H1 (cell line): ENCODE measurements around the gene AOPEP. TPM values are rescaled to one million over a fixed set of nuclear protein-coding genes. Genes with fewer than 3 reads are reported as not detected.

Source experiments
- CTCF ChIA-PET: fragments of 300-600 bp; sonication (Branson Sonifier 250); formaldehyde crosslinking; loops from one replicate; lab custom pipeline; 2021; ENCODE audit not compliant: partially characterized antibody; lab: Charles Lee
- POLR2A ChIA-PET: fragments of 300-600 bp; sonication (Branson Sonifier 250); formaldehyde crosslinking; loops from one replicate; lab custom pipeline; 2021; ENCODE audit warnings: inconsistent platforms; ENCODE audit not compliant: partially characterized antibody; lab: Charles Lee
- DNase-seq, 2 experiments: peaks; one replicate each; pipeline versions ENCODE4 v3.0.0 to v3.0.0-alpha.2; 2010 to 2022; ENCODE audit warnings: low spot score in 2 of 2, low read depth in 1 of 2, mixed read lengths in 1 of 2
- FAIRE-seq: peaks from 2 replicates; lab custom pipeline; 2011; peaks lifted over from hg19 to GRCh38; lab: Jason Lieb, UNC
- H2AFZ ChIP-seq: 2 replicates; pipeline ENCODE4 v1.8.1; 2012; ENCODE audit warnings: low read length, inconsistent platforms
- H2AK5ac ChIP-seq: 2 replicates; pipeline ENCODE4 v1.6.1; 2013; ENCODE audit warnings: low read depth, low read length
- H2BK120ac ChIP-seq: replicated peaks from 2 replicates; pipeline ENCODE3; 2013; ENCODE audit warnings: low read depth, low read length, inconsistent platforms
- H2BK12ac ChIP-seq: 2 replicates; pipeline ENCODE4 v1.6.1; 2013; ENCODE audit warnings: low read depth, low read length
- H2BK15ac ChIP-seq: 2 replicates; pipeline ENCODE4 v1.6.1; 2013; ENCODE audit warnings: low read length
- H2BK20ac ChIP-seq: 2 replicates; pipeline ENCODE4 v1.6.1; 2013; ENCODE audit warnings: low read length
- H2BK5ac ChIP-seq: 2 replicates; pipeline ENCODE4 v1.6.1; 2013; ENCODE audit warnings: low read depth, low read length
- H3K14ac ChIP-seq: 2 replicates; pipeline ENCODE4 v1.6.1; 2013; ENCODE audit warnings: inconsistent platforms; ENCODE audit not compliant: insufficient read length
- H3K18ac ChIP-seq: 2 replicates; pipeline ENCODE4 v1.6.1; 2013; ENCODE audit warnings: low read length; ENCODE audit errors: extremely low read depth
- H3K23ac ChIP-seq: 2 replicates; pipeline ENCODE4 v1.6.1; 2013; ENCODE audit warnings: inconsistent platforms; ENCODE audit not compliant: insufficient read length
- H3K23me2 ChIP-seq: 2 replicates; pipeline ENCODE4 v1.6.1; 2013; ENCODE audit warnings: low read depth, low read length
- H3K27ac ChIP-seq: 2 replicates; pipeline ENCODE4 v1.6.1; 2011; ENCODE audit warnings: low read depth, low read length, inconsistent platforms
- H3K27me3 ChIP-seq, 4 experiments: replicated peaks in 1 of 4; 1 replicate in 1 of 4; 2 replicates in 3 of 4; pipeline versions ENCODE4 v1.6.1 to v1.8.1; 2011 to 2013; ENCODE audit warnings: low read length in 3 of 4, mild to moderate bottlenecking in 3 of 4, inconsistent platforms in 2 of 4, mixed read lengths in 2 of 4, moderate library complexity in 1 of 4; ENCODE audit not compliant: control insufficient read depth in 3 of 4, insufficient read depth in 3 of 4; ENCODE audit errors: extremely low read depth in 1 of 4
- H3K36me3 ChIP-seq, 4 experiments: 2 replicates each; pipeline versions ENCODE4 v1.6.1 to v1.8.1; 2011 to 2013; ENCODE audit warnings: mild to moderate bottlenecking in 4 of 4, low read length in 3 of 4, moderate library complexity in 2 of 4, control low read depth in 1 of 4, inconsistent platforms in 1 of 4; ENCODE audit not compliant: insufficient read depth in 4 of 4, control insufficient read depth in 2 of 4
- H3K4ac ChIP-seq: replicated peaks from 2 replicates; pipeline ENCODE3; 2013; ENCODE audit warnings: low read length, low read depth, mixed read lengths, inconsistent platforms; ENCODE audit not compliant: insufficient read length
- H3K4me1 ChIP-seq, 4 experiments: replicated peaks in 1 of 4; 1 replicate in 1 of 4; 2 replicates in 3 of 4; pipeline versions ENCODE4 v1.6.1 to v1.8.1; 2011 to 2013; ENCODE audit warnings: low read length in 3 of 4, inconsistent platforms in 2 of 4, mixed read lengths in 1 of 4; ENCODE audit not compliant: insufficient read depth in 4 of 4, control insufficient read depth in 3 of 4
- H3K4me2 ChIP-seq, 2 experiments: 2 replicates each; pipeline versions ENCODE4 v1.6.1 to v1.8.1; 2011 to 2013; ENCODE audit warnings: low read depth in 2 of 2, low read length in 2 of 2, control low read depth in 1 of 2, inconsistent platforms in 1 of 2, mild to moderate bottlenecking in 1 of 2; ENCODE audit not compliant: insufficient read depth in 1 of 2
- H3K4me3 ChIP-seq, 4 experiments: fragments of 200-600, 300-600 bp in 1 of 4; sonication (generic), shearing (Covaris generic), sonication (Bioruptor Twin) in 1 of 4; 2 replicates each; pipeline versions ENCODE4 v1.5.1 to v1.8.1; 2011 to 2016; ENCODE audit warnings: low read length in 4 of 4, low read depth in 3 of 4, control low read depth in 2 of 4, inconsistent platforms in 2 of 4, mild to moderate bottlenecking in 2 of 4, mixed read lengths in 1 of 4, moderate library complexity in 1 of 4; ENCODE audit not compliant: insufficient read depth in 2 of 4; ENCODE audit errors: extremely low read depth in 1 of 4
- H3K56ac ChIP-seq: replicated peaks from 2 replicates; pipeline ENCODE3; 2013; ENCODE audit warnings: low read depth, mild to moderate bottlenecking, mixed read lengths, low read length, inconsistent platforms; ENCODE audit not compliant: insufficient read length
- H3K79me1 ChIP-seq: 2 replicates; pipeline ENCODE4 v1.6.1; 2013; ENCODE audit warnings: low read depth, low read length, control low read depth
- H3K79me2 ChIP-seq, 2 experiments: 2 replicates each; pipeline versions ENCODE4 v1.6.1 to v1.8.1; 2012 to 2013; ENCODE audit warnings: low read length in 2 of 2, mild to moderate bottlenecking in 2 of 2, inconsistent platforms in 1 of 2; ENCODE audit not compliant: insufficient read depth in 2 of 2, control insufficient read depth in 1 of 2
- H3K9ac ChIP-seq, 4 experiments: replicated peaks in 1 of 4; 1 replicate in 1 of 4; 2 replicates in 3 of 4; pipeline versions ENCODE4 v1.6.1 to v1.8.1; 2011 to 2013; ENCODE audit warnings: low read depth in 3 of 4, low read length in 3 of 4, control low read depth in 2 of 4, mild to moderate bottlenecking in 2 of 4, moderate library complexity in 2 of 4, inconsistent platforms in 1 of 4; ENCODE audit errors: extremely low read depth in 1 of 4
- H3K9me3 ChIP-seq, 2 experiments: 2 replicates each; pipeline versions ENCODE4 v1.6.1 to v1.8.1; 2012 to 2013; ENCODE audit warnings: mild to moderate bottlenecking in 2 of 2, moderate library complexity in 2 of 2, control low read depth in 1 of 2, inconsistent platforms in 1 of 2, low read depth in 1 of 2, low read length in 1 of 2, mixed read lengths in 1 of 2; ENCODE audit not compliant: insufficient read depth in 2 of 2
- H4K20me1 ChIP-seq, 2 experiments: replicated peaks in 1 of 2; 2 replicates each; pipeline versions ENCODE3 to v1.8.1; 2011 to 2013; ENCODE audit warnings: inconsistent platforms in 2 of 2, low read length in 2 of 2, mild to moderate bottlenecking in 1 of 2; ENCODE audit not compliant: insufficient read depth in 2 of 2, control insufficient read depth in 1 of 2
- H4K5ac ChIP-seq: 2 replicates; pipeline ENCODE4 v1.6.1; 2013; ENCODE audit warnings: low read length, low read depth, mixed read lengths, inconsistent platforms; ENCODE audit not compliant: insufficient read length
- H4K8ac ChIP-seq: 2 replicates; pipeline ENCODE4 v1.8.0; 2013; ENCODE audit warnings: mild to moderate bottlenecking, moderate library complexity, low read length, inconsistent platforms; ENCODE audit not compliant: insufficient read depth; ENCODE audit errors: extremely low read depth
- H4K91ac ChIP-seq: replicated peaks from 2 replicates; pipeline ENCODE3; 2013; ENCODE audit warnings: low read length, mixed read lengths, inconsistent platforms; ENCODE audit not compliant: insufficient read length
- CREB1 ChIP-seq: IDR thresholded peaks from 2 replicates; pipeline ENCODE4 v1.6.1; 2012; ENCODE audit warnings: inconsistent platforms
- JUN ChIP-seq: IDR thresholded peaks from 2 replicates; pipeline ENCODE4 v1.6.1; 2011; ENCODE audit warnings: low read depth, mild to moderate bottlenecking, improper control_type of control experiment, low read length
- TAF1 ChIP-seq: IDR thresholded peaks from 2 replicates; pipeline ENCODE4 v1.6.1; 2011; ENCODE audit warnings: mild to moderate bottlenecking, low read depth, low read length
- TAF7 ChIP-seq: optimal IDR thresholded peaks from 2 replicates; pipeline ENCODE3; 2011; ENCODE audit warnings: low read depth, mild to moderate bottlenecking, inconsistent platforms, low read length, moderate library complexity, borderline replicate concordance
- WGBS, 2 experiments: shearing (Covaris generic) in 1 of 2; methylation state at CpG; one replicate each; pipeline versions ENCODE4 v1.1.6 to v1.1.7; 2013 to 2015; ENCODE audit warnings: low lambda C conversion rate in 2 of 2, mixed read lengths in 2 of 2, inconsistent platforms in 1 of 2, low coverage in 1 of 2, missing lambda C conversion rate in 1 of 2; ENCODE audit not compliant: insufficient replicate concordance in 2 of 2, insufficient coverage in 1 of 2, insufficient read length in 1 of 2; ENCODE audit errors: extremely low coverage in 1 of 2, missing lambda C conversion rate in 1 of 2; 5-methylcytosine and 5-hydroxymethylcytosine counted together
- polyA plus RNA-seq, 7 experiments: library from polyadenylated mRNA; depleted of rRNA in 3 of 7; stranded (reverse) in 5 of 7; unstranded in 2 of 7; fragments of >200 nt in 5 of 7; fragments of 200-250 nt in 2 of 7; gene quantifications; 1 replicate in 5 of 7; 2 replicates in 1 of 7; 4 replicates in 1 of 7; pipeline versions ENCODE4 v1.2.1 to v1.2.3, GENCODE V29; 2011 to 2013; ENCODE audit warnings: missing spikeins in 2 of 7, mixed read lengths in 2 of 7
- total RNA-seq: library from RNA; stranded (reverse); fragmentation: NEBNext Ultra II Directional; extraction: Animal tissue kit (Norgen Biotek cat#: 25700); gene quantifications from 2 replicates; pipeline ENCODE4 v1.2.1, GENCODE V29; 2021
- TF ChIP-seq, protein P1 (sequence below): IDR thresholded peaks from 2 replicates; pipeline ENCODE4 v1.6.1; 2011; ENCODE audit warnings: low read depth, mild to moderate bottlenecking, low read length; ENCODE audit not compliant: insufficient read depth

AOPEP gene
- total and polyA plus RNA-seq, 2 of the 8 experiments (the other 6 are each of a cell fraction or from before 2014, with no cell fraction given): 6.1 to 14.3 TPM

- Histone ChIP-seq H4K5ac (no peak overlapping the region), H2BK12ac (no peak overlapping the region), H3K4me2 (no peak overlapping the region), H3K27ac (no peak overlapping the region), H2BK15ac (no peak overlapping the region), H3K23me2 (peaks cover 2% of the 10 kb centered on the region; the same call in 1 of the 2 replicates), H3K9ac (no peak overlapping the region), H3K4ac (no peak overlapping the region), H3K27me3 (no peaks in the 10 kb centered on the region), H2AFZ (no peak overlapping the region)
- 96% methylated on average over 12 of the region's 12 CpGs; no CpG with 5 or more reads in 1 of the 2 experiments for WGBS, 2 experiments
- DNase-seq: no peak
- TF ChIP-seq TAF7 (no peak), CREB1 (no peak), TAF1 (no peak), JUN (no peak)
- TF ChIP-seq, protein P1, sequence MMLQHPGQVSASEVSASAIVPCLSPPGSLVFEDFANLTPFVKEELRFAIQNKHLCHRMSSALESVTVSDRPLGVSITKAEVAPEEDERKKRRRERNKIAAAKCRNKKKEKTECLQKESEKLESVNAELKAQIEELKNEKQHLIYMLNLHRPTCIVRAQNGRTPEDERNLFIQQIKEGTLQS: no peak
- TF ChIP-seq, all 59 proteins: peak for 0
- Histone ChIP-seq H2BK120ac (no peak overlapping the region), H2BK20ac (no peak overlapping the region), H3K79me2 (no peaks in the 10 kb centered on the region), H4K91ac (no peak overlapping the region), H3K23ac (no peak overlapping the region), H3K56ac (no peak overlapping the region), H3K36me3 (peaks cover 0 to 4% (median 0%) of the 10 kb centered on the region in 4 experiments; a peak in 1 of 8 replicates), H3K9me3 (no peaks in the 10 kb centered on the region), H3K18ac (no peak overlapping the region), H2BK5ac (no peak overlapping the region), H3K14ac (no peak overlapping the region), H3K79me1 (no peaks in the 10 kb centered on the region), H3K4me1 (peaks cover 0 to 8% (median 2%) of the 10 kb centered on the region in 4 experiments; a peak in 5 of 7 replicates), H3K4me3 (no peak overlapping the region), H4K8ac (no peak overlapping the region), H2AK5ac (no peak overlapping the region), H4K20me1 (no peaks in the 10 kb centered on the region)
- ChIA-PET CTCF (interaction anchor here (0.8 to 13.8 kb wide), 8 partner anchors 8 to 420 kb away, joined by 3 to 209 read pairs (median 18); no protein-coding TSS in a partner anchor), POLR2A (no interaction called here)
- FAIRE-seq: no peak
Observed at GRCh38 chr9:95101326-95101725, 374.8 kb downstream of the AOPEP start.
